ENCODE data around the gene SVOP. TPM values are rescaled to one million over a fixed set of nuclear protein-coding genes. Genes with fewer than 3 reads are reported as not detected.
A peak's percentile ranks its signal among the peaks of the same experiment; 100 is the strongest.

Gene SVOP
- total RNA-seq: not detected

DNA sequence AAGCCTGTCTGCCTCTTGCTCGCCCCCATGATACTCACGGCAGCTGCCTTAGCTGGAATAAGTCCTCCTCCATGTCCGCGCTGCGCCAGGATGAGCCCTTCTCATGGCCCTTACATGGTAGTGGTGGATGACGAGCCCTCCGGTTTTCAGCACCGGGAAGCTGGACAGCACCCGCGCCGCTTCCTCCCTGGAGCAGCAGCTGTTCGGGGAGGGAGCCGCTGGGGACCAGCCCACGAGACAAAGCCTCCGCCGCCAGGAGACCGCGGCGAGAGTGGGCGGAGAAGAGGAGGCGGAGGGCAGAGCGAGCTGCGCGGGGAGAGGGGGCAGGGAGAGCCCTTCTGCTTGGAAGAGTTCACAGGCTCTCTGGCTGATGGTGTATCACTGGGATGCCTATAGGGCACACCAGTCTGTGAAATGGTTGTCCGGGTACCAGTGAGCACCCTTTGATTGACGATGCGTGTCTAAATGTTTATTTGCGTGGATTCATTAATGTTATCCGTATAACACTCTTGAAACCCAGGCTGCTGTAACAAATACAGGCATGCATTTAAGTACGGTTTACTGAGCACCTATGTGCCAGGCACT lies at the start of gene SVOP:
TSS of gene SVOP (minus strand) at position 273 of the 585 bp plus-strand sequence. CDS start at position 73, 200 bp downstream.
- peak; percentile 28 to 33 for DNase-seq (ENCODE audit: low spot score in 2 of 2)
- no peak within 1 kb of the TSS for H3K4me3 ChIP-seq
- H3K36me3 ChIP-seq: no peaks in the 10 kb centered on the region
- no peak for TF ChIP-seq EP300 (IDR thresholded peaks at IDR 0.05)
- TF ChIP-seq, protein P1, sequence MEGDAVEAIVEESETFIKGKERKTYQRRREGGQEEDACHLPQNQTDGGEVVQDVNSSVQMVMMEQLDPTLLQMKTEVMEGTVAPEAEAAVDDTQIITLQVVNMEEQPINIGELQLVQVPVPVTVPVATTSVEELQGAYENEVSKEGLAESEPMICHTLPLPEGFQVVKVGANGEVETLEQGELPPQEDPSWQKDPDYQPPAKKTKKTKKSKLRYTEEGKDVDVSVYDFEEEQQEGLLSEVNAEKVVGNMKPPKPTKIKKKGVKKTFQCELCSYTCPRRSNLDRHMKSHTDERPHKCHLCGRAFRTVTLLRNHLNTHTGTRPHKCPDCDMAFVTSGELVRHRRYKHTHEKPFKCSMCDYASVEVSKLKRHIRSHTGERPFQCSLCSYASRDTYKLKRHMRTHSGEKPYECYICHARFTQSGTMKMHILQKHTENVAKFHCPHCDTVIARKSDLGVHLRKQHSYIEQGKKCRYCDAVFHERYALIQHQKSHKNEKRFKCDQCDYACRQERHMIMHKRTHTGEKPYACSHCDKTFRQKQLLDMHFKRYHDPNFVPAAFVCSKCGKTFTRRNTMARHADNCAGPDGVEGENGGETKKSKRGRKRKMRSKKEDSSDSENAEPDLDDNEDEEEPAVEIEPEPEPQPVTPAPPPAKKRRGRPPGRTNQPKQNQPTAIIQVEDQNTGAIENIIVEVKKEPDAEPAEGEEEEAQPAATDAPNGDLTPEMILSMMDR (IDR thresholded peaks at IDR 0.05): no peak
- TF ChIP-seq POLR2A (IDR thresholded peaks at IDR 0.05): no peak
- H3K9me3 ChIP-seq: no peaks in the 10 kb centered on the region
- H3K27me3 ChIP-seq: no peaks in the 10 kb centered on the region
- 6 to 7% methylated on average over 27 to 30 of the region's 30 CpGs for WGBS, 2 donors
- H3K4me1 ChIP-seq: peaks cover 0 to 7% (median 0%) of the 10 kb centered on the region in 4 donors
- H3K27ac ChIP-seq: no peak within 1 kb of the TSS

- Histone ChIP-seq H3K36me3 (peaks cover 0 to 85% (median 6%) of the 10 kb centered on the region in 3 donors), H3K4me1 (no peaks in the 10 kb centered on the region), H3K9me3 (no peaks in the 10 kb centered on the region), H3K27me3 (no peaks in the 10 kb centered on the region), H3K4me3 (no peak overlapping the region), H3K27ac (peak overlapping the region in 1 of 4 donors; percentile 53)
- WGBS, 2 donors: 57 to 62% methylated on average over 17 of the region's 17 CpGs
- no peak for DNase-seq (ENCODE audit: low spot score in 2 of 2)
- TF ChIP-seq EP300 (IDR thresholded peaks at IDR 0.05): no peak
- TF ChIP-seq, protein P1 (IDR thresholded peaks at IDR 0.05): no peak
- no peak for TF ChIP-seq POLR2A (IDR thresholded peaks at IDR 0.05)
Measured at GRCh38 chr12:109069307-109070271, 48.7 kb upstream of the SVOP start.

GRCh38 chr12:109065853-109066193 lies 45.0 kb upstream of the SVOP start:
- Histone ChIP-seq H3K27ac (no peak overlapping the region), H3K9me3 (no peaks in the 10 kb centered on the region), H3K4me1 (no peaks in the 10 kb centered on the region), H3K27me3 (no peaks in the 10 kb centered on the region), H3K4me3 (no peak overlapping the region), H3K36me3 (peaks cover 0 to 84% (median 6%) of the 10 kb centered on the region in 3 donors)
- 58 to 67% methylated on average over 1 of the region's 1 CpG for WGBS, 2 donors
- TF ChIP-seq, protein P1 (IDR thresholded peaks at IDR 0.05): no peak
- no peak for TF ChIP-seq EP300 (IDR thresholded peaks at IDR 0.05)
- no peak for DNase-seq (ENCODE audit: low spot score in 2 of 2)

- TF ChIP-seq EP300 (IDR thresholded peaks at IDR 0.05): no peak
- no peak for TF ChIP-seq POLR2A (IDR thresholded peaks at IDR 0.05)
- TF ChIP-seq, protein P1 (IDR thresholded peaks at IDR 0.05): no peak
- DNase-seq (ENCODE audit: low spot score in 2 of 2): no peak
Measured at GRCh38 chr12:109065154-109065852, 44.4 kb upstream of the SVOP start.

More at GRCh38 chr12:109065154-109065852, 44.4 kb upstream of the SVOP start:
- Histone ChIP-seq H3K9me3 (no peaks in the 10 kb centered on the region), H3K27me3 (no peaks in the 10 kb centered on the region), H3K4me1 (no peaks in the 10 kb centered on the region), H3K4me3 (no peak overlapping the region), H3K27ac (no peak overlapping the region), H3K36me3 (peaks cover 0 to 84% (median 6%) of the 10 kb centered on the region in 3 donors)
- 79 to 80% methylated on average over 5 of the region's 5 CpGs for WGBS, 2 donors

All from tibial nerve (tissue), 4 donors.